NCI-H2107 treated with DMSO at 0.1 percent for 48 hours (cell line): Measurements from ENCODE around the gene RBP3.

Experiments used
- DNase-seq: peaks from one replicate; lab custom pipeline; 2025; ENCODE audit not compliant: unreplicated experiment; lab: John Stamatoyannopoulos, UW

Gene RBP3

DNA sequence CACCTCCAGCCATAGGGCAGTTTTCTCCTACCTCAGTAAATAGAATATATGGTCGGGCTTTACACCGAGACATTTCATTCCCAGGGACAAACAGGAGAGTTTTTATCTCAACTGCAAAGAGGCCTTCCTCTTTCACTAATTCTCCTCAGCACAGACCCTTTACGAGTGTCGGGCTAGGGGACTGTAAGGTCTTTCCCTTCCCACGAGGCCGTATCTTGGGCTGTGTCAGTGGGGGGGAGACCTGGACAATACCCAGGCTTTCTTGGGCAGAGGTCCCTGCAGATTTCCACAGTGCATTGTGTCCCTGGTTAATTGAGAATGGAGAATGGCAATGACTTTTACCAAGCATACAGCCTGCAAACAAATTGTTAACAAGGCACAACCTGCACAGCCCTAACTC lies 49.1 kb downstream of the RBP3 start:
- DNase-seq = no peak

DNA sequence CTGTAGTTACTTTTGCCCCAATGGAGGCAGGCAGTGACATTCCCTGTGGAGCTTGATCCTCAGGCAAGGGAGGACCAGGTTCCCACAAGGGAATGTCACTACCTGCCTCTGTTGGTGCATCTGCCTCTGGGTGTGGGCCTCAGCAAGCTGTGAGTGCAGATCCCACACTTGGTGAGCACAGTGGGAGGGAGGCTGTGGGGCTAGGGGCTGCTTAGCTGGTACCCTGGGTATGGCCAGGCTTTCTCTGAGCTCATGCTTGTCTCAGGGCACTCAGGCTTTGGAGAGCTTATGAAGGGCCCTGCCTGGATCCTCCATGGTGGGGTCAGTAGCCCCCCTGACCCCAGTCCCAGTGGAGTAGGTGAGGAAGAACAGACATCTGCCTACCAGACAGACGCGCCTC lies 52.1 kb downstream of the RBP3 start:
- DNase-seq = no peak

DNA sequence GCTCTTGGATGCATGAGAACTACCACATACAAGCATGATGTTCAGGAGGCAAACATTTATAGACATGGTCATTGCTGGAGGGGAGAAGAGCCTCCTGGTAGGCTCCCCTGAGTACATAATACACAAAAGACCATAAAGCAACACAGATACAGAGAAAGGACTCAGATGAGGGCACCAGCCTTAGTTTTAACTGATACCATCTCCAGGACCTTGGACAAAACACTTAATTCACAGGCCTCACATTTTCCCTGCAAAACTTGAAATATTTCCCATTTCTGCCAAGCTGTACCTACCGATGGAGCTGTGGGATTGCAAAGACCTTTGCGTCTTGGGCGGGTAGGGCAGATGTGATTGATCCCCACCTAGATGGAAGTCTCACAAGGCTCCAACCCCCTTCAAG lies 52.6 kb downstream of the RBP3 start:
- no peak for DNase-seq

DNA sequence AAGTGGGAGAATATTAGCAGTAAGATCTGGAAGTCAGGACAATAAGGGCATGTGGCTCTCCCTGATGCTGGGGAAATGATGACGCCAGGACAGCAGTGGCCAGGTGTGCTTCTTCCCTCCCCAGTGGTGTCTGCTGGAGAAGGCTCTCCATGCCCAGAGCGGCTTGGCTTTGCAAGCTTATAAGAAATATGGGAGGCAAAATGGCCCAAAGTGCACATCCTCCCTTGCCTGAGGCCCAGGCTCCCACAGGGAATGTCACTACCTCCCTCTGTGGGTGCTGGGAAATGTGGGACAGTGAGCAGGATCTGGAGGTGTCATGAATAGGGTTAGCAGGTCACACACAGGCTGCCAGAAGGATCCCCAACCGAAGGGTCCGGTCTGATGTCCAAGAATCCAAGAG lies 53.0 kb downstream of the RBP3 start:
- no peak for DNase-seq

DNA sequence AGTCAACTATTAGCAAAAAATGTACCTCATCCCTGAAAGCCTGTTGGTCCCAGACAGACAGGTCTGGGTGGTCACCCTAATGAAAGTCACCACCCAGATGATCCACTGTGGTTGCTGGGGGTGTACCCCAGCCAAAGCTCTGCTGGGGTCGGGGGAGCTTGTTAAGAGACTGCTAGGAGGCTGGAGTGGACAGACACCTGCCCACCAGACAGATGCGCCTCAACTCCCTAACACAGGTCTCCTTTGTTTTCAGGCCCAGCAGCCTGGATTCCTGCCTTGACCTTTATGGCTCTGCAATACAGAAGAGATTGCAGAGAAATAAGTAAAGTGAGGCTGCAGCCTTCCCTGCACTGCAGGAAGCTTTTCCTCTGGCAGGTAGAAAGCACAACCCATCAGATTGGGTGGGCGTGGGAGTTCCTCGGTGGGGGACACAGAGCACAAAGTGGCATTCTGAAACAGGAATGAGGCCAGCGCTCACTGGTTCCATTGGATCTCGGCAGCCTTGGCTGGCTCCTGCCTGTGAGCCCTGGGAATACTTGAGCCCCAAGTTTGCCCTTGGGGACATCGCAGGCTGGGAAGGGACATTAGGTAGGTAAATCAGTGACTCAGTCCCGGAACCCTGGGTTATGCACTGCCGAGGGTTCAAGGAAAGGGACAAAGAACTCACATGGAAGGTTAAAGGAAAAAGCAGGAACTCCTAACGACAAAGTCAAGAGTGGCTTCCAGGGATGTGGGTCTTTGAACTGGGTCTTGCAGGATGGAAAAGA lies 53.9 kb downstream of the RBP3 start:
- DNase-seq = no peak

DNA sequence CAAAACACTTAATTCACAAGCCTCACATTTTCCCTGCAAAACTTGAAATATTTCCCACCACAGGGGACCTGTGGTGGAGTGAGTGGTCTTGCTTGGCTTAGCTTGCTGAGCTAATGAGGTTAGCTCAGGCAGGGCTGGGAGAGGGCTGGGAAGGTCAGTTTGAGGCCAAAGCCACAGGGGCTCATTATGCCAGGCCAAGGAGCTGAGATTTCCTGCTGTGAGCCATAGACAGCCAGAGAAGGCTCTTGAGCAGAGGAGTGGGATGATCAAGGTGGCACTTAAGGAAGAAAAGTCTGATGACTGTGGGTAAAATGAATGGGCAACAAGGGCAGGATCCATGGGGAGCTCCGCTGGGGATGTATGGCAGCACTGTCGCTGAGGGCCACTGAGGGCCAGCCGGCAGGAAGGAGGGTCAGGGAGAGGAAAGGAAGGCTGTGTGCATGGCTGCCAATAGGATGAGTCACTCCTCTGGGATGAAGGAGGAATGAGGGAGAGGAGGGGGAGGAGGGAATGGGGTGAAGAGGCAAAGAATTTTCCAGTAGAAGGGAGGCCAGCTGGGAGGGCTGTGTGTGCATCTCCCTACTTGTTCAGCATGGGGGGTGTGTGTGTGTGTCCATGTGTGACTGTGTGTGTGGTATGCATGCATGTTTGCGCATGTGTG lies 54.6 kb downstream of the RBP3 start:
- DNase-seq = no peak

DNA sequence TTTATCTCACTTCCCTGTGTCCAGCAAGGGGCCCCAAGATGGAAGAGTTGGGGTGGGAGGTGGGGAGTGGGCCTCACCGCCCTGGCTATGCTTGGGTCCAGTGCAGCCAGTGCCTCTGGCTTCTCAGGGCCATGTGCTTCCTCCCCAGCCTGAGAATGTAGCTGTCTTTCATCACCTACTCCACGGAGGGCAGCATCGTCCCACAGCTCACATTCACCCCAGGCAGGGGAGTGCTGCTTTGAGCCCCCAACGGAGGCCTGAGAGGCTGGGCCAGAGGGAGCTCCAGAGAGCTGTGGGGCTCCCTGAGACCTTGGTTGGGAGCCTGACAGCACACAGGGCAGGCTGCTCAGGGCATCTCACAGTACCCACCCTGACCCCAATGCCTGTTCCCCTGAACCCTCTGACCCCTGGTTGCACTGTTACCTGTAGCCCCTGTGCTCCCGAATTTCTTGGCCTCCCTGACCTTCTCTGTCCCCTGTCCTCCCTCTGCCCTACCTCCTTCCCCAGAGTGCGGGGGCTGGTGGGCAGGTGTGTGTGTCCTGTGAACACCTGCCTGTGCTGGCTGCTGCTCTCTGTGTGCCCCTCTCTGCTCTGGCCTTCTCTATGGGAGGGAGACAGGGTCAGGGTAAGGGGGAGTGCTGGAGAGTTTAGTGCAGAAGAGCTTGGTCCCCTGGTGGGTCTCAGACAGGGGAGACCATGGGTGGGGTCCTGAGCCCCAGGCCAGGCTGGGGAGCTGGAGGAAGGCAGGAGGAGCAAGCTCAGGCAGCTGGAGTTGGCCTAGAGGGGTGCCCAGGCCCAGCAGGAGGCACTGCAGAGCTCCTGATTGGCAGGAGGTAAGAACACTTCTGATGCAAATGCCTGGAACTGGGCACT lies 55.5 kb downstream of the RBP3 start:
- no peak for DNase-seq

DNA sequence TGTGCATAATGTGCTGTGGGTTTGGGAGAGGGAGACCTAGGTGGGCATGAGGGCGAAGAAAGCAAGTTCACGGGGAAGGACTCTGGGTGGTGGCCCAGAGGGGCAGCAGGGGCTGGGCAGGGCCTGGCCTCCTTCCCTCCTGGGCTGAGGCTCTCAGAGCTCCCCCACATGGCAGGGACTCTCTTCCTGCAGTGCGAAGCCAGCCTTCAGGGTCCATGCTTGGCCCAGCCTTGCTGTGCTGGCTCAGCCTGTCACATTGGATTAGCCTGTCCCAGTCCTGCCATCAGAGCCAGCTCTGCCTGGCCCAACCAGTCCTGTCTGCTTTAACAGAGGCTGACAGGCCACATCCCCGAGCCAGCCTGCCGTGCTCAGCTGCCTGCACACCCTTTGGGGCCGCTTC lies 56.3 kb downstream of the RBP3 start:
- DNase-seq = no peak

DNA sequence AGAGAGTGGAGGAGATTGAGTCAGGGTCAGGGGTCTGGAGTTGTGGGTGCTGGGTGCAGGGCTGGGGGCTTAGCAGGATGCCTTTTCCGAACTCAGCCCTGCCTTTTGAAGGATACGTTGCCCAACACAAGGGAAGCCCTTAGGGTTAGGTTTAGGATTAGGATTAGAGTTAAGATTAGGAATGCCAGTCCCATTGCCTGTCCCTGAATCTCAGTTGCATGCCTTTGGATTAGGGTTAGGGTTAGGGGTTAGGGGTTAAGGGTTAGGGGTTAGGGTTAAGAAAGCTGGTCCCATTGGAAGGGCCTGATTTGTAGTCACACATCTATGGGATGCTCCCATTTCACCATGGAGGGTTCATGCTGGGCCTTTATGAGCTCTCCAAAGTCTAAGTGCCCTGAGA lies 56.8 kb downstream of the RBP3 start:
- DNase-seq = no peak

DNA sequence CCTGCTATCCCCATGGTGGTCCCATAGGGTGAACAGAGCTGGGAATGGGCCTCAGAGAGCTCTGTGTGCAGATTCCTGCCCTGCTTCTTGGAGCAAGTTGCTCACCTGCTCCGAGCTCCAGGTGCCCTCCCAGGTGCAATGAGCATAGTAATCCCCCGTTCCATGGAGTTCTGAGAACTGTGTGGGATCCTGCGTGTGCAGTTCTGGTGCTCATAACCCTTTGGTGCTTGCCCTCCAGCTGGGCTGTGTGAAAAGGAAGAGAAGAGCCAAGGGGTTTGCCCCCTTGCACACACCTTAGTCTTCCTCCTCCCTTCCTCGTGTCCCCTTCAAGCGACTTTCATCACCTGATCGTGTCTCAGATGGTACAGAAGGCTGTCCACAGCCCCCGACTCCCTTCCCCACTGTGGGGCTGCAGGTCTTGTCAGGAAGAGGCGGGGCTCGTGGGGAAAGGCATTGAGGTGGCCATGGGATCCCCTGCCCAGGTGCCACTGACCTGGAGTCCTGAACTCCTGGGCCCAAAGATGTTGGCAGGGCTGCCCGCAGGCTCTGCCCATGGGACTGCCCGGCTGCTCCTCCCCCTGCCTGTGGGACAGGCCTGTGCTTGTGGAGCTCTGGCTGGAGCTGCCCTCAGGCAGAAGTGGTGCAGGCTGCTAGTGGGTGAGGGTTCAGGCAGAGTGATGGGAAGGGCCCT lies 57.8 kb downstream of the RBP3 start:
- DNase-seq = no peak

DNA sequence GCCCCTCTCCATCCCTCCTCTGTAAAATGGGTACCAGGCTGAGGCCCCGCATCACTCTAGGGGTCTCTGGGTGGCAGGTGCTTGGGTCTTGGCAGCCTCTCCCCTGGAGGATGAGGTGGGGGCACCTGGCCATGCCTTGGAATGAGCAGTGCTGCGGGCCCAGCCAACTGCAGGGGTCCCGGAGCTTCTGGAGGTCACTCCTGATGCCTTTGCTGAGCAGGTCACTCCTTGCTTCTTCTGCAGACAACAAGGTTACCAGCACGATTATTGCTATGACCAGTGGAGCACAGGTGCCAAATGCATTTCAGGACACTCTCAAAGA lies 58.3 kb downstream of the RBP3 start:
- no peak for DNase-seq

DNA sequence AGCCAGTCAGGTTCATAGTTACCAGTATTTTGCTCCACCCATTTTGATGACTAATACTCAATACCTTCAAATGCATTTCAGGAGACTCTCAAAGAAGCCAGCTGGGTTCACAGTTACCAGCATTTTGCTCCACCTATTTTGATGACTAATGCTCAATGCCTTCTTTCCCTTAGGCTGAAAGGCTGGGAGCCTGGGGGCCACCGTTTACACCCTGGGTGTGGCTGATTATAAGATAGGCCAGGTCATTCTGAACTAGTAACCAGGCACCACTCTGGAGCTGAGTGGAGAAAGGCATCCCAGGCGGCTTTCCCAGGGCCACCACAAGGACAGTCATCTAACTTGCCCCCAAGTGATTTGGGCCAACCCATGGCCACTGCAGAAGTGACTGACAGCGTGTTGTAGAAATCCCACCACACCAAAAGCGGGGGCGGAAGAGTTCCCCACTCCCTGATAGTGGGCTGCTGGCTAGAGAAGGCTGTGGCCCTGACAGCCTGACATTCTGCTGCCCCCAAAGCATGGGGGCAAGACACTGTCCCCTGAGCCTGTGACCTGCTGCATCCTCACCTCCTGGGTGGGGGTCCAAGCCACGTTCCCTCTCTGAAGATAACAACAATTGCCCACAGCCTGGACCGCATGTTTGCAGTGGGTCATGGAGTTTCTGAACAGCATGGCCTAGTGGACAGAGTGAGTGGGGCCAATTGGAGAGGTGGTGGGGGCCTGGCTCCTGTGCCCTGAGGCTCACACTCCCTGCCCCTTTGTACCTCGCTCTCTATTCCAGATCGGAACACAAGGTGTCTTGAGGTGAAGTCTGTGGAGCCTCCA lies 58.9 kb downstream of the RBP3 start:
- no peak for DNase-seq
